ENCODE results near the gene RWDD4. TPM values are rescaled to one million over a fixed set of nuclear protein-coding genes. Genes with fewer than 3 reads are reported as not detected.

Gene RWDD4
- total and polyA plus RNA-seq, 2 of the 4 experiments (the other 2 are of a cell fraction) = 8.5 to 8.8 TPM

GRCh38 chr4:183688216-183688615 lies 29.2 kb upstream of the RWDD4 start:
- dilution Hi-C loops (cut with HindIII; ENCODE audit: low sequenced_read_pairs, unreplicated experiment) = no loop called here
- intact Hi-C loops (cut with micrococcal nuclease) = no loop called here
- Histone ChIP-seq H2AK9ac (replicated peaks; ENCODE audit: low read depth, low read length, poor library complexity) (no peak overlapping the region), H4K20me1 (ENCODE audit: insufficient read depth, low read length) (no peaks in the 10 kb centered on the region), H3K4me1 (ENCODE audit: control insufficient read depth, insufficient read depth, low read length) (no peaks in the 10 kb centered on the region), H3K9me1 (ENCODE audit: insufficient read depth, low read length) (no peaks in the 10 kb centered on the region), H3K23ac (ENCODE audit: low read depth, low read length) (no peak overlapping the region), H3K9me3 (ENCODE audit: control insufficient read depth, insufficient read depth, low read length) (no peaks in the 10 kb centered on the region), H4K91ac (ENCODE audit: insufficient read depth, low read depth, low read length) (no peak overlapping the region), H2BK120ac (ENCODE audit: low read depth, low read length) (no peak overlapping the region), H3K27ac (ENCODE audit: insufficient read depth, low read length) (no peak overlapping the region), H3K56ac (ENCODE audit: extremely low read depth, insufficient read depth, low read length) (no peak overlapping the region), H4K8ac (ENCODE audit: low read depth in 2 of 2, low read length in 2 of 2) (no peak overlapping the region), H3K79me1 (ENCODE audit: low read depth in 1 of 2, low read length in 2 of 2) (no peaks in the 10 kb centered on the region; a peak in 1 of 4 replicates), H3K4me3 (ENCODE audit: insufficient read depth, low read depth, low read length) (no peak overlapping the region), H2AK5ac (ENCODE audit: low read depth, low read length) (no peak overlapping the region), H2BK5ac (ENCODE audit: low read depth, low read length, poor library complexity, severe bottlenecking) (no peak overlapping the region), H3K4me2 (ENCODE audit: low read depth, low read length) (no peak overlapping the region), H2AFZ (replicated peaks; ENCODE audit: low read length, poor library complexity) (no peak overlapping the region), H3K18ac (ENCODE audit: low read depth, low read length) (no peak overlapping the region), H3K27me3 (ENCODE audit: control insufficient read depth, insufficient read depth, low read length) (no peaks in the 10 kb centered on the region), H2BK15ac (ENCODE audit: low read depth, low read length) (no peak overlapping the region), H2BK20ac (ENCODE audit: low read depth, low read length) (no peak overlapping the region), H3K4ac (ENCODE audit: low read depth, low read length) (no peak overlapping the region), H4K5ac (ENCODE audit: low read depth, low read length) (no peak overlapping the region), H3K14ac (replicated peaks; ENCODE audit: low read depth, low read length) (no peak overlapping the region), H3K9ac (ENCODE audit: low read depth, low read length) (no peak overlapping the region), H3K36me3 (ENCODE audit: control insufficient read depth, insufficient read depth, low read length) (peaks cover 38% of the 10 kb centered on the region)
- ChIA-PET CTCF (no interaction called here), POLR2A (ENCODE audit: unreplicated experiment) (no interaction called here)
- WGBS, 2 experiments (ENCODE audit: extremely low coverage in 2 of 2, insufficient read length in 1 of 2) = 66% methylated on average over 2 of the region's 6 CpGs; no CpG with 5 or more reads in 1 of the 2 experiments
- no TSS peak for BruUV-seq (replicated peaks)
- DNase-seq (no peak), ATAC-seq (ENCODE audit: low read depth) (no peak)
- TF ChIP-seq MAZ (IDR thresholded peaks at IDR 0.05; ENCODE audit: borderline replicate concordance, low read depth, low read length) = no peak
- TF ChIP-seq BHLHE40 (IDR thresholded peaks at IDR 0.05; ENCODE audit: low read depth, low read length) = no peak
- no peak for TF ChIP-seq CHD1 (IDR thresholded peaks at IDR 0.05; ENCODE audit: low read depth, low read length)
- TF ChIP-seq MXI1 (IDR thresholded peaks at IDR 0.05; ENCODE audit: borderline replicate concordance, low read depth, low read length) = no peak
- no peak for TF ChIP-seq CEBPB (IDR thresholded peaks at IDR 0.05; ENCODE audit: low read depth, low read length)
- no peak for TF ChIP-seq RAD21 (IDR thresholded peaks at IDR 0.05; ENCODE audit: low read length)
- no peak for TF ChIP-seq RFX5 (IDR thresholded peaks at IDR 0.05; ENCODE audit: low read depth, low read length)
- in situ Hi-C loops (cut with MboI; ENCODE audit: low sequenced_read_pairs) = no loop called here
